Activated CD4-positive, alpha-beta T cell treated with anti-CD3 and anti-CD28 coated beads for 1 hour (primary cell): ENCODE measurements around the gene CFL1.
"Not testable (repeated sequence)": the region's sequence is repeated elsewhere in the genome, so short reads cannot be mapped to it uniquely, and the experiment has no call there.

ENCODE experiments used
- DNase-seq: peaks from one replicate; pipeline ENCODE4 v3.0.0-alpha.2; 2020

CFL1 gene

GRCh38 chr11:65856689-65857499 is 1.1 kb downstream of the CFL1 start:
- DNase-seq, result peak; percentile 69

GRCh38 chr11:65855927-65856363 is 2.0 kb downstream of the CFL1 start:
- no peak for DNase-seq

GRCh38 chr11:65854852-65855837 is 2.8 kb downstream of the CFL1 start:
- no peak for DNase-seq

GRCh38 chr11:65854161-65854592 is 3.8 kb downstream of the CFL1 start:
- DNase-seq, result no peak

GRCh38 chr11:65853246-65853979 is 4.6 kb downstream of the CFL1 start:
- no peak for DNase-seq

GRCh38 chr11:65852508-65853245 is 5.3 kb downstream of the CFL1 start:
- no peak for DNase-seq

GRCh38 chr11:65851811-65852507 is 6.0 kb downstream of the CFL1 start:
- no peak for DNase-seq

- DNase-seq, result no peak
Observed at GRCh38 chr11:65851083-65851579, 6.8 kb downstream of the CFL1 start.

GRCh38 chr11:65850217-65851082 is 7.5 kb downstream of the CFL1 start:
- DNase-seq, result no peak

- no peak for DNase-seq
Observed at GRCh38 chr11:65849771-65850216, 8.2 kb downstream of the CFL1 start.

- no peak for DNase-seq
Observed at GRCh38 chr11:65849366-65849765, 8.6 kb downstream of the CFL1 start.

GRCh38 chr11:65848693-65849092 is 9.3 kb downstream of the CFL1 start:
- DNase-seq, result not testable (repeated sequence)

- no peak for DNase-seq
Observed at GRCh38 chr11:65847746-65848145, 10.2 kb downstream of the CFL1 start.

- DNase-seq, result no peak
Observed at GRCh38 chr11:65844231-65844872, 13.6 kb downstream of the CFL1 start.

- DNase-seq, result no peak
Observed at GRCh38 chr11:65843811-65844210, 14.2 kb downstream of the CFL1 start.

GRCh38 chr11:65842144-65842543 is 15.8 kb downstream of the CFL1 start:
- DNase-seq, result no peak

- DNase-seq, result no peak
Observed at GRCh38 chr11:65834202-65834601, 23.8 kb downstream of the CFL1 start.

GRCh38 chr11:65833297-65834030 is 24.5 kb downstream of the CFL1 start, which contains the start of gene SNX32:
TSS of gene SNX32 (plus strand) at chr11:65833963. CDS start at chr11:65834066, 103 bp downstream.
- peak; percentile 91 for DNase-seq

GRCh38 chr11:65832231-65832630 is 25.7 kb downstream of the CFL1 start:
- not testable (repeated sequence) for DNase-seq
